Mesothelial cell of epicardium (in vitro differentiated cells): ENCODE data around the gene RARB. TPM values are rescaled to one million over a fixed set of nuclear protein-coding genes. Genes with fewer than 3 reads are reported as not detected.
A peak's percentile ranks its signal among the peaks of the same experiment; 100 is the strongest.

Experiments
- DNase-seq, 2 experiments: peaks; one replicate each; pipeline ENCODE4 v3.0.0; 2021; ENCODE audit warnings: low spot score in 2 of 2; ENCODE audit not compliant: unreplicated experiment in 2 of 2
- H3K27ac Mint-ChIP-seq: 2 replicates; pipeline ENCODE4 v1.8.0; 2021; ENCODE audit warnings: mixed read lengths
- H3K27me3 Mint-ChIP-seq: 2 replicates; pipeline ENCODE4 v1.8.0; 2021; ENCODE audit warnings: low read depth, mixed read lengths
- H3K36me3 Mint-ChIP-seq: 2 replicates; pipeline ENCODE4 v1.8.0; 2021; ENCODE audit warnings: mixed read lengths
- H3K4me1 Mint-ChIP-seq: 2 replicates; pipeline ENCODE4 v1.8.0; 2021; ENCODE audit warnings: mixed read lengths
- H3K4me3 Mint-ChIP-seq: 2 replicates; pipeline ENCODE4 v1.8.0; 2021; ENCODE audit warnings: mild to moderate bottlenecking, moderate library complexity, mixed read lengths
- H3K9me3 Mint-ChIP-seq: 2 replicates; pipeline ENCODE4 v1.8.0; 2021; ENCODE audit warnings: mixed read lengths
- CTCF ChIP-seq: fragments of 200-600 bp; sonication (generic); IDR thresholded peaks from one replicate; pipeline ENCODE4 v1.5.0; 2021; ENCODE audit warnings: antibody characterized with exemption; ENCODE audit not compliant: unreplicated experiment
- total RNA-seq: library from RNA; stranded (reverse); gene quantifications from 3 replicates; pipeline ENCODE4 v1.2.1, GENCODE V29; 2021

Gene RARB
- total RNA-seq, 1 donor from 2014 or later = 117 TPM

DNA sequence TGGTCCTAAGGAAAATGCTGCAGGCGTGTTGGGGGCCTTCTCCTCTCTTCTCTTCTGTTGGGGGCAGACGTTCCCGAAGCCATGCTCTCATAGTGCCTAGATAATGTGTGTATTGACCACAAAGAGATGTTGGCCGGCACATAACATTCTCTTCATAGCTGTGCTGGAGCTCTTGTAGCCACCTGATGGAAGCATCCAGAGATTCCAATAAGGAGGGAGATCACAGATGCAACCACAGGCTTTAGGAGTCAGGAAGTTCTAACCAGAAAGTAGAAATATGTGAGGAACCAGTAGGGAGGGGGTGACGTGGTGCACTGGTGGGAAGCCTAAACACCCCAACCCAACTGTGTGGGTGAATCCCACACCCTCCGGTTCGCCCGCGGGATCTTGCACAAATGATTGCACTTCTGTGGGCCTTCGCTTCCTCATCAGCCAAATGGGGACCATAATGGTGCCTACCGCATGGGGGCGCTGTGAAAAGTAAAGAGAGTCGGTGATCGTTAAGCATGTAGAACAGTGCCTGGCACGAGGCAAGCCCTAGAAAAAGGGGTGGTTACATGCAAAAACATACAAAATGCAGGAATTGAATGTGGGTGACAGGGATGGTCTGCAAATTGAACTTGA is 148.9 kb downstream of the RARB start:
- peaks cover 37% of the 10 kb centered on the region for H3K36me3 Mint-ChIP-seq
- H3K4me1 Mint-ChIP-seq = peaks cover 8% of the 10 kb centered on the region
- no peaks in the 10 kb centered on the region for H3K9me3 Mint-ChIP-seq
- no peak for TF ChIP-seq CTCF
- no peaks in the 10 kb centered on the region for H3K27me3 Mint-ChIP-seq
- DNase-seq = no peak
- no peak overlapping the region for H3K4me3 Mint-ChIP-seq
- H3K27ac Mint-ChIP-seq = no peak overlapping the region

DNA sequence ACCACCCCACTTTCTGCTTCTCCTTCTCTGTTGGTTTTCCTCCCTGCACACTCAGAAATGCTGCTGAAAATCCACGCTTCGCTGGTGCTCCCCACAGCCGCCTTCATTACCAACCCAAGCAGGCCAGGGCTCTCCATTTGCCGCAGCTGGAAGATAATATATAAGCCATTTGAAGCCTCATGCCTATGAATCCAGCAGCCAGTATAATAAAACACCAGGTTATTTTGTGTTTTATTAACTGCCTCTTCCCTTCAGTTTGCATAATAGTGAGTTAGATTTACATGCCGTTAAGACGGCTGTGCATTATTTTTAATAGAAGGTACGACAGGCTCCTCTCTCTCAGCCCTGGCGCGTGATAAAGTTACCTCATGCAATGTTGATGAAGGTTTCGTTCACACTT is 150.0 kb downstream of the RARB start:
- Mint-ChIP-seq H3K4me3 (no peak overlapping the region), H3K4me1 (peaks cover 19% of the 10 kb centered on the region), H3K27me3 (no peaks in the 10 kb centered on the region), H3K9me3 (no peaks in the 10 kb centered on the region), H3K36me3 (peaks cover 47% of the 10 kb centered on the region), H3K27ac (peak overlapping the region; percentile 80)
- no peak for DNase-seq
- TF ChIP-seq CTCF = no peak

DNA sequence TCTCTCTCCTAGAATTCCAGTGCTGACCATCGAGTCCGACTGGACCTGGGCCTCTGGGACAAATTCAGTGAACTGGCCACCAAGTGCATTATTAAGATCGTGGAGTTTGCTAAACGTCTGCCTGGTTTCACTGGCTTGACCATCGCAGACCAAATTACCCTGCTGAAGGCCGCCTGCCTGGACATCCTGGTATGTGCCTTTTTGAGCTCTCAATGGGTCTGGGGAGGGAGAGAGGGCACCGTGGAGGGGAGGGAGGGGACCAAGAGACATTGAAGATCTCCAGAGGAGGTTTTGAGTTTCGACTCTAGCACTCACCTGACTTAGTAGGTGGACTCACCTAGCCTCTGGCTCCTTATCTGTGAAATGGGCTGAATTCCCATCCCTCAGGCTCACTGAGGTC is 152.5 kb downstream of the RARB start:
- Mint-ChIP-seq H3K9me3 (no peaks in the 10 kb centered on the region), H3K4me1 (peaks cover 14% of the 10 kb centered on the region), H3K27ac (no peak overlapping the region), H3K27me3 (no peaks in the 10 kb centered on the region), H3K36me3 (peaks cover 48% of the 10 kb centered on the region), H3K4me3 (no peak overlapping the region)
- TF ChIP-seq CTCF = no peak
- DNase-seq = no peak

DNA sequence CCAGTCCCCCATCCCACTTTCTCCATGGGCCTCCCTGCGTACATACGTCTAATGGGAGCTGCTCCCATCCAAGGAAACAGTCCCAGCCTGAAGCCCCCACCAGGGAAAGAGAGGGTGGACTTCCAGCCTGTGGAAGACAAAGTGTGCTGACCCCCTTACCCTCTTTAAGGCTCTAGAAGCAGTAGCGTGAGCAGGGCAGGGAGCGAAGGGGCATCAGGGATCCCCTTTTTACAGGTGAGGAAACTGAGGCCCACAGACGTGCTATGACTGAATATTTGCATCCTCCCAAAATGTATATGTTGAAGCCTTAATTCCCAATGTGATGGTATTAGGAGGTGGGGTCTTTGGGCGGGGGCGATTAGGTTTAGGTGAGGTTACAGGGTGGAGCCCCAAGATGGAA is 153.3 kb downstream of the RARB start:
- H3K4me3 Mint-ChIP-seq = no peak overlapping the region
- H3K4me1 Mint-ChIP-seq = peaks cover 14% of the 10 kb centered on the region
- no peaks in the 10 kb centered on the region for H3K9me3 Mint-ChIP-seq
- no peaks in the 10 kb centered on the region for H3K27me3 Mint-ChIP-seq
- H3K27ac Mint-ChIP-seq = peak overlapping the region; percentile 54
- no peak for DNase-seq
- peaks cover 48% of the 10 kb centered on the region for H3K36me3 Mint-ChIP-seq
- no peak for TF ChIP-seq CTCF

GRCh38 chr3:25581823-25582222 is 153.8 kb downstream of the RARB start:
- Mint-ChIP-seq H3K4me1 (peaks cover 14% of the 10 kb centered on the region), H3K27me3 (no peaks in the 10 kb centered on the region), H3K4me3 (no peak overlapping the region), H3K36me3 (peaks cover 44% of the 10 kb centered on the region), H3K9me3 (no peaks in the 10 kb centered on the region), H3K27ac (peak overlapping the region; percentile 54)
- no peak for TF ChIP-seq CTCF
- DNase-seq = no peak

DNA sequence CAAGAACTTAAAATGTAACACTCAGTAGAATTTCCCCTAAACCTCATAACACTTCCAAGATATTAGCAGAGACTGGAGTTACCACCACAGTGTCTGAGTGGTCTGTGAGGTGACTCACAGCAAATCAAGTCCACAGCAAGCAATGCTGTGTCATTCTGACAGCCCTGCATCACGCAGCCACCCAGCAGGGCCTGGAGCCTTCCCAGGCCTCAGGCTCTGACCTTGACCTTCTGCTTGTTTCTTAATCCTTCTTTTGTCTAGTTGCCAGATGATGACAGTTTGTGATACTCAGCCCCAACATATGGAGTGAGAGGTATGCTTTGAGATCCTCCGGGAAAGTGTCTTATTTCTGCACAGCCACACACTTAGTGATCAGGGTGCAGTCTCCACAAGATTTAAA is 154.2 kb downstream of the RARB start:
- DNase-seq = no peak
- Mint-ChIP-seq H3K27ac (peak overlapping the region; percentile 54), H3K4me1 (peaks cover 14% of the 10 kb centered on the region), H3K4me3 (no peak overlapping the region), H3K36me3 (peaks cover 42% of the 10 kb centered on the region), H3K9me3 (no peaks in the 10 kb centered on the region), H3K27me3 (no peaks in the 10 kb centered on the region)
- no peak for TF ChIP-seq CTCF
